Bronchial epithelial cell (primary cell): ENCODE data around the gene KNDC1. TPM values are rescaled to one million over a fixed set of nuclear protein-coding genes. Genes with fewer than 3 reads are reported as not detected.

ENCODE experiments used
- DNase-seq: peaks from one replicate; pipeline ENCODE4 v3.0.0-alpha.2; 2010; ENCODE audit warnings: low read depth
- FAIRE-seq: peaks from 2 replicates; lab custom pipeline; 2011; peaks lifted over from hg19 to GRCh38; lab: Jason Lieb, UNC
- H3K27me3 ChIP-seq: 2 replicates; pipeline ENCODE4 v1.5.1; 2011; ENCODE audit warnings: low read length; ENCODE audit not compliant: control insufficient read depth, insufficient read depth
- H3K36me3 ChIP-seq: 2 replicates; pipeline ENCODE4 v1.5.1; 2011; ENCODE audit warnings: low read length; ENCODE audit not compliant: control insufficient read depth, insufficient read depth
- H3K4me3 ChIP-seq: 2 replicates; pipeline ENCODE4 v1.5.1; 2011; ENCODE audit warnings: mild to moderate bottlenecking, low read depth, low read length, control low read depth
- total RNA-seq: library from RNA; depleted of rRNA; stranded (reverse); fragments of >200 nt; gene quantifications from 2 replicates; pipeline ENCODE4 v1.2.1, GENCODE V29; 2014
- TF ChIP-seq, protein P1 (sequence below): IDR thresholded peaks from 2 replicates; pipeline ENCODE4 v1.5.1; 2011; ENCODE audit warnings: mild to moderate bottlenecking, moderate library complexity, low read length, control low read depth, inconsistent platforms; ENCODE audit not compliant: insufficient read depth, severe bottlenecking

The KNDC1 gene
- total RNA-seq, 1 donor from 2014 or later: under 0.01 TPM

DNA sequence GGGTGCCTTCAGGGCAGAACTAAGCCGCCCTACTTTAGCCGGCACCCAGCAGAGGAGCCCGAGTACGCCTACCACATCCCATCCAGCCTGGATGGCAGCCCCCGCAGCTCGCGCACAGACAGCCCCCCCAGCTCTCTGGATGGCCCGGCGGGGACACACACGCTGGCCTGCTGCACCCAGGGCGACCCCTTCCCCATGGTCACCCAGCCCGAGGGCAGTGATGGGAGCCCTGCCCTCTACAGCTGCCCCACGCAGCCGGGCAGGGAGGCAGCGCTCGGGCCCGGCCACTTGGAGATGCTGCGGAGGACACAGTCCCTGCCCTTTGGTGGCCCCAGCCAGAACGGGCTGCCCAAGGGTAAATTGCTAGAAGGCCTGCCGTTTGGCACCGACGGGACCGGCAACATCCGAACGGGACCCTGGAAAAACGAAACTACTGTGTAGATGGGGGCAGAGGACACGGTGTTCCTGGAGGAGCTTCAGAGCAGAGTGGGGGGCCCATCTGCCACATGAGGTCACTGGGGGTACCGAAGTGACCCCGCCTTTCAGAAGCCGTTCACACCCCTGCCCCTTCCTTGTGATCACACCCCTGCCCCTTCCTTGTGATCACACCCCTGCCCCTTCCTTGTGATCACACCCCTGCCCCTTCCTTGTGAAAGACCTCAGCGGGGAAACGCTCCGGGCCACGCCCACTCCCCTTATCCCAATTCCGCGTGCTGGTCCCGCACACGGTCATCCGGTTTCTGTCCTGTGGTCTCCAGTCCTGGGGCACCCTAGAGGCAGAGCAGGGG, 30.8 kb upstream of the KNDC1 start:
- H3K4me3 ChIP-seq: no peak overlapping the region
- DNase-seq (no peak), FAIRE-seq (no peak)
- H3K27me3 ChIP-seq: no peaks in the 10 kb centered on the region
- TF ChIP-seq, protein P1, sequence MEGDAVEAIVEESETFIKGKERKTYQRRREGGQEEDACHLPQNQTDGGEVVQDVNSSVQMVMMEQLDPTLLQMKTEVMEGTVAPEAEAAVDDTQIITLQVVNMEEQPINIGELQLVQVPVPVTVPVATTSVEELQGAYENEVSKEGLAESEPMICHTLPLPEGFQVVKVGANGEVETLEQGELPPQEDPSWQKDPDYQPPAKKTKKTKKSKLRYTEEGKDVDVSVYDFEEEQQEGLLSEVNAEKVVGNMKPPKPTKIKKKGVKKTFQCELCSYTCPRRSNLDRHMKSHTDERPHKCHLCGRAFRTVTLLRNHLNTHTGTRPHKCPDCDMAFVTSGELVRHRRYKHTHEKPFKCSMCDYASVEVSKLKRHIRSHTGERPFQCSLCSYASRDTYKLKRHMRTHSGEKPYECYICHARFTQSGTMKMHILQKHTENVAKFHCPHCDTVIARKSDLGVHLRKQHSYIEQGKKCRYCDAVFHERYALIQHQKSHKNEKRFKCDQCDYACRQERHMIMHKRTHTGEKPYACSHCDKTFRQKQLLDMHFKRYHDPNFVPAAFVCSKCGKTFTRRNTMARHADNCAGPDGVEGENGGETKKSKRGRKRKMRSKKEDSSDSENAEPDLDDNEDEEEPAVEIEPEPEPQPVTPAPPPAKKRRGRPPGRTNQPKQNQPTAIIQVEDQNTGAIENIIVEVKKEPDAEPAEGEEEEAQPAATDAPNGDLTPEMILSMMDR: no peak
- no peaks in the 10 kb centered on the region for H3K36me3 ChIP-seq

DNA sequence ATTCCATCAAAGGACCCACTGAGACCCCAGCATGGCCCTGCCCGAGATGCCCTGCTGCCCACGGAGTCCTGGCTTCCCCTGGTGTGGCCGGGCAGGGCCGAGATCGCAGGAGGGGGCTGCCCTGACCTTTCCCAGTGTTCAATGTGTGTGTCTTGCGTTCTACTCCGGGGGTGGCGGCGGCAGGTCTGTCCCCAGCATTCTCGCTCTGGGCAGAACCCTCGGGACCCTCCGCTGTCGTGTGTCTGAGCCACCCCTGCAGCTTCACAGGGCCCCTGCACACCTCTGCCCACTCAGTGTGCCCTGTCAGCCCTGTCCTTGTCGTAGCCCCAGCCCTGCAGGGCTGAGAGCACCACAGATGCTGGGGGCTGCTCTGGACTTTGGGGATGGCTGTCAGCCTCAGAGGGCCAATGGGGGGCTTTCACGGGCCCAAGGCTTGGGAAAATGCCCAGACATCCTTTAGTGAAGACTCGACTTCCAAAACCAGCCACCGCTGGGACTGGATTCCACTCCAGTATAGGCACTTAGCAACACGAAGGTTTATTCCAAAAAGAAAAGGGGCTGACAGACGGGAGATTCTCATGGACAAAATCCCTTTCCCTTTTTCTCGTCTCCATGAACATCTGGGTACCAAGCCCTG, 30.0 kb upstream of the KNDC1 start:
- no peaks in the 10 kb centered on the region for H3K27me3 ChIP-seq
- TF ChIP-seq, protein P1: no peak
- H3K36me3 ChIP-seq: no peaks in the 10 kb centered on the region
- no peak for DNase-seq
- no peak overlapping the region for H3K4me3 ChIP-seq
- no peak for FAIRE-seq

DNA sequence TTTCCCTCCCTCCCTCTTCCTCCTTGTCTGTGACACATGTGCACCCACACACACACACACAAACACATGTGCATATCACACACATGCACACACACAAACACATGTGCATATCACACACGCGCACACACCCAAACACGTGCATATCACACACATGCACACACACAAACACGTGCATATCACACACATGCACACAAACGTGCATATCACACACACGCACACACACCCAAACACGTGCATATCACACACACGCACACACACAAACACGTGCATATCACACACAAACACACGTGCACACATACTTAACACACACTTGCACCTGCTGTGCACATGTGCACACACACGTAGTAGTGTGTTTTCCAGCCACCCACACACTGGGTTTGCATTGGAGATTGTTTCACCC, 29.4 kb upstream of the KNDC1 start:
- H3K36me3 ChIP-seq: no peaks in the 10 kb centered on the region

DNA sequence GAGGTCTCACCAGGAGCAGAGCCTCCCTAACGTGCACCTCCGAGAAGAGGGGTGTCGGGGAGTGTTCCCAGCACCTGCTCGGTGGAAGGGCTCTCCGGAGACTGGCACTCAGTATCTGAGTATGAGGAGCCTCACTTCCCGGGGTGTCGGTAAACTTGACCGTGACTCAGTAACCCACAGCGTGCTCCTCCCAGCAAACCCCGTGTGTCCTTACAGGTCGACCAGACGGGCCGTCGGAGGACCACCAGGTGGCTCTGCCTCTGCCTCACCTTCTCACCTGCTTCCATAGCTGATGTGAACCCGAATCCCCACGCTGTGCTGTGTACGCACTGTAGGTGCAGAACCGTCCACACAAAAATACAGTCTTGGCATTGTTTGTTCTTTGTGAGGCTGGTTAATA, 29.0 kb upstream of the KNDC1 start:
- FAIRE-seq: no peak
- H3K27me3 ChIP-seq: no peaks in the 10 kb centered on the region
- no peak for DNase-seq
- TF ChIP-seq, protein P1: no peak
- no peaks in the 10 kb centered on the region for H3K36me3 ChIP-seq
- H3K4me3 ChIP-seq: no peak overlapping the region

More for the DNA sequence above, 29.4 kb upstream of the KNDC1 start:
- no peaks in the 10 kb centered on the region for H3K27me3 ChIP-seq
- FAIRE-seq: peak; percentile 76
- no peak for DNase-seq
- no peak overlapping the region for H3K4me3 ChIP-seq
- TF ChIP-seq, protein P1: no peak

DNA sequence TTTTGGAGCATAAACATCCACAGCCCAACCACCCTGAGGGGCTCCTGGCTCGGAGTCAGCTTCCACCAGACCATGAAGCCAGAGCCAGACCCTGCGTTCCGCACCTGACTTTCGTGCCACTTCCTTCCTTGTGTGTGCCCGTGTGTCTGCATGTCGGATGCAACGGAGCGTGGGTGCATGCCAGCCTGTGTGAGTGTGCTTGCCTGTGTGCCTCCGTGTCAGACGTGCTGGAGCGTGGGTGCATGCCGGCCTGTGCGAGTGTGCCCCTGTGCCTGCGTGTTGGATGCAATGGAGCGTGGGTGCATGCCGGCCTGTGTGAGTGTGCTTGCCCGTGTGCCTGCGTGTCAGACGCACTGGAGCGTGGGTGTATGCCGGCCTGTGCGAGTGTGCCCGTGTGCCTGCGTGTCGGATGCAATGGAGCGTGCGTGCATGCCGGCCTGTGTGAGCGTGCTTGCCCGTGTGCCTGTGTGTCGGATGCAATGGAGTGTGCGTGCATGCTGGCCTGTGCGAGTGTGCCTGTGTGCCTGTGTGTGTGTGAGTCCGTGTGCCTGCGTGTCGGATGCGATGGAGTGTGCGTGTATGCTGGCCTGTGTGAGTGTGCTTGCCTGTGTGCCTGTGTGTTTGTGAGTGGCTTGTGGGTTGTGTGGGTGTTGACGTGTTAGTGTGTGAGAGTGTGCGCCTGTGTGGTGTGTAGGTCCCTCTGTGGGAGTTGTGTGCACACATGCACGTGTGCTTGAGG, 28.1 kb upstream of the KNDC1 start:
- no peaks in the 10 kb centered on the region for H3K36me3 ChIP-seq
- FAIRE-seq (peak; percentile 89), DNase-seq (no peak)
- TF ChIP-seq, protein P1: no peak
- H3K4me3 ChIP-seq: no peak overlapping the region
- H3K27me3 ChIP-seq: no peaks in the 10 kb centered on the region
